Type B pancreatic cell (in vitro differentiated cells): ENCODE data around the gene LRRC41. TPM values are rescaled to one million over a fixed set of nuclear protein-coding genes. Genes with fewer than 3 reads are reported as not detected.
"Not testable (repeated sequence)": the region's sequence is repeated elsewhere in the genome, so short reads cannot be mapped to it uniquely, and the experiment has no call there.

Experiments
- DNase-seq: peaks from one replicate; pipeline ENCODE4 v3.0.0; 2021; ENCODE audit warnings: mixed read lengths; ENCODE audit not compliant: unreplicated experiment; ENCODE audit errors: extremely low spot score
- H3K27ac Mint-ChIP-seq: 2 replicates; pipeline ENCODE4 v1.8.0; 2021; ENCODE audit warnings: mild to moderate bottlenecking, mixed read lengths
- H3K27me3 Mint-ChIP-seq: 2 replicates; pipeline ENCODE4 v1.8.0; 2021; ENCODE audit warnings: mixed read lengths
- H3K36me3 Mint-ChIP-seq: 2 replicates; pipeline ENCODE4 v1.8.0; 2021; ENCODE audit warnings: mixed read lengths
- H3K4me1 Mint-ChIP-seq: one replicate; pipeline ENCODE4 v1.8.0; 2021; ENCODE audit warnings: mixed read lengths; ENCODE audit not compliant: unreplicated experiment
- H3K4me3 Mint-ChIP-seq: 2 replicates; pipeline ENCODE4 v1.8.0; 2021; ENCODE audit warnings: mild to moderate bottlenecking, mixed read lengths
- H3K9me3 Mint-ChIP-seq: 2 replicates; pipeline ENCODE4 v1.8.0; 2021; ENCODE audit warnings: mixed read lengths
- CTCF ChIP-seq: fragments of 200-600 bp; sonication (generic); conservative IDR thresholded peaks from 2 replicates; pipeline ENCODE4 v1.5.0; 2021; ENCODE audit warnings: antibody characterized with exemption, mild to moderate bottlenecking
- total RNA-seq: library from RNA; stranded (reverse); gene quantifications from 2 replicates; pipeline ENCODE4 v1.2.1, GENCODE V29; 2021; ENCODE audit warnings: low replicate concordance

The LRRC41 gene
- total RNA-seq, 1 donor from 2014 or later = 89.9 TPM

- no peak overlapping the region for H3K27ac Mint-ChIP-seq
- peaks cover 9% of the 10 kb centered on the region for H3K4me1 Mint-ChIP-seq
These were observed 60.5 kb downstream of the LRRC41 start for GRCh38 chr1:46242918-46243317.

GRCh38 chr1:46241733-46242132 is 61.7 kb downstream of the LRRC41 start:
- not testable (repeated sequence) for H3K9me3 Mint-ChIP-seq, H3K4me1 Mint-ChIP-seq, DNase-seq, H3K36me3 Mint-ChIP-seq, H3K27ac Mint-ChIP-seq, H3K4me3 Mint-ChIP-seq, H3K27me3 Mint-ChIP-seq

More at GRCh38 chr1:46242918-46243317, 60.5 kb downstream of the LRRC41 start:
- no peak for TF ChIP-seq CTCF
- Mint-ChIP-seq H3K27me3 (no peaks in the 10 kb centered on the region), H3K4me3 (no peak overlapping the region), H3K36me3 (no peaks in the 10 kb centered on the region), H3K9me3 (no peaks in the 10 kb centered on the region)
- no peak for DNase-seq

- H3K27ac Mint-ChIP-seq, H3K4me3 Mint-ChIP-seq, H3K36me3 Mint-ChIP-seq, DNase-seq, H3K4me1 Mint-ChIP-seq, H3K9me3 Mint-ChIP-seq, H3K27me3 Mint-ChIP-seq: not testable (repeated sequence)
These were observed 64.6 kb downstream of the LRRC41 start for GRCh38 chr1:46238865-46239264.

- no peaks in the 10 kb centered on the region for H3K9me3 Mint-ChIP-seq
- no peak overlapping the region for H3K27ac Mint-ChIP-seq
- no peak overlapping the region for H3K4me3 Mint-ChIP-seq
- no peaks in the 10 kb centered on the region for H3K36me3 Mint-ChIP-seq
- H3K4me1 Mint-ChIP-seq = no peaks in the 10 kb centered on the region
- no peaks in the 10 kb centered on the region for H3K27me3 Mint-ChIP-seq
- DNase-seq = no peak
- TF ChIP-seq CTCF = no peak
These were observed 66.5 kb downstream of the LRRC41 start for GRCh38 chr1:46236882-46237281.

- not testable (repeated sequence) for H3K4me3 Mint-ChIP-seq, H3K4me1 Mint-ChIP-seq, H3K27me3 Mint-ChIP-seq, H3K36me3 Mint-ChIP-seq, DNase-seq, H3K9me3 Mint-ChIP-seq, H3K27ac Mint-ChIP-seq
These were observed 72.2 kb downstream of the LRRC41 start for GRCh38 chr1:46231231-46231630.

Other genes with a start within 250 kb of the LRRC41 start
- 14.0 and 47.5 TPM in 2 replicates for gene PIK3R3, start 171.0 kb downstream of the LRRC41 start, total RNA-seq
- gene TSPAN1, start 128.5 kb downstream of the LRRC41 start, total RNA-seq = 22.2 and 27.6 TPM in 2 replicates
- gene P3R3URF, start 127.1 kb downstream of the LRRC41 start, total RNA-seq = not detected in 2 replicates
- 50.7 and 74.0 TPM in 2 replicates for gene POMGNT1, start 105.2 kb downstream of the LRRC41 start, total RNA-seq
- gene LURAP1, start 100.3 kb downstream of the LRRC41 start, total RNA-seq = 0.48 and 2.8 TPM in 2 replicates
- 9.6 and 22.9 TPM in 2 replicates for gene RAD54L, start 55.9 kb downstream of the LRRC41 start, total RNA-seq
- 335 and 403 TPM in 2 replicates for gene UQCRH, start 82 bp upstream of the LRRC41 start, total RNA-seq
- gene NSUN4, start 37.2 kb upstream of the LRRC41 start, total RNA-seq = 22.4 and 26.6 TPM in 2 replicates
- gene FAAH, start 90.7 kb upstream of the LRRC41 start, total RNA-seq = 30.8 and 32.0 TPM in 2 replicates
- gene DMBX1, start 186.2 kb upstream of the LRRC41 start, total RNA-seq = 0.10 TPM in 1 of 2 replicates, not detected in the other
- not detected in 2 replicates for gene KNCN, start 248.0 kb upstream of the LRRC41 start, total RNA-seq